Neural progenitor cell (in vitro differentiated cells): ENCODE results near the gene GRIN2D. TPM values are rescaled to one million over a fixed set of nuclear protein-coding genes. Genes with fewer than 3 reads are reported as not detected.

ENCODE experiments used
- DNase-seq: peaks from one replicate; pipeline ENCODE4 v3.0.0-alpha.2; 2016; ENCODE audit warnings: low spot score
- H2AFZ ChIP-seq: fragments of 200-600 bp; sonication (generic); replicated peaks from 2 replicates; pipeline ENCODE4 v1.6.1; 2016; ENCODE audit warnings: antibody characterized with exemption
- H3F3A ChIP-seq: fragments of 200-600 bp; sonication (generic); 2 replicates; pipeline ENCODE4 v1.6.1; 2016; ENCODE audit warnings: antibody characterized with exemption, low read depth
- H3K27ac ChIP-seq: fragments of 200-600 bp; sonication (generic); 2 replicates; pipeline ENCODE4 v1.5.1; 2016; ENCODE audit warnings: mild to moderate bottlenecking
- H3K27me3 ChIP-seq: fragments of 200-600 bp; sonication (generic); 2 replicates; pipeline ENCODE4 v1.6.1; 2016; ENCODE audit warnings: mild to moderate bottlenecking, moderate library complexity
- H3K36me3 ChIP-seq: fragments of 200-600 bp; sonication (generic); 2 replicates; pipeline ENCODE4 v1.5.1; 2016
- H3K4me1 ChIP-seq: fragments of 200-600 bp; sonication (generic); 2 replicates; pipeline ENCODE4 v1.6.1; 2016; ENCODE audit warnings: mixed run types
- H3K4me2 ChIP-seq: fragments of 200-600 bp; sonication (generic); 2 replicates; pipeline ENCODE4 v1.6.1; 2016
- H3K4me3 ChIP-seq: fragments of 200-600 bp; sonication (generic); 2 replicates; pipeline ENCODE4 v1.5.1; 2016
- H3K79me2 ChIP-seq: fragments of 200-600 bp; sonication (generic); 2 replicates; pipeline ENCODE4 v1.6.1; 2016; ENCODE audit warnings: low read depth
- H3K9ac ChIP-seq: fragments of 200-600 bp; sonication (generic); 2 replicates; pipeline ENCODE4 v1.6.1; 2016
- H3K9me3 ChIP-seq: fragments of 200-600 bp; sonication (generic); 2 replicates; pipeline ENCODE4 v1.5.1; 2016; ENCODE audit warnings: low read depth
- H4K20me1 ChIP-seq: fragments of 200-600 bp; sonication (generic); 2 replicates; pipeline ENCODE4 v1.6.1; 2016; ENCODE audit warnings: low read depth
- H3K27ac Mint-ChIP-seq: 3 replicates; pipeline ENCODE4 v1.8.0; 2021; ENCODE audit warnings: mixed read lengths
- H3K27me3 Mint-ChIP-seq: 2 replicates; pipeline ENCODE4 v1.8.0; 2022; ENCODE audit warnings: low read depth, mild to moderate bottlenecking, inconsistent platforms, moderate library complexity, mixed read lengths; ENCODE audit not compliant: insufficient read depth
- H3K36me3 Mint-ChIP-seq: 3 replicates; pipeline ENCODE4 v1.8.0; 2021; ENCODE audit warnings: mixed read lengths
- H3K4me1 Mint-ChIP-seq: 3 replicates; pipeline ENCODE4 v1.8.0; 2021; ENCODE audit warnings: mixed read lengths
- H3K4me3 Mint-ChIP-seq: 3 replicates; pipeline ENCODE4 v1.8.0; 2021; ENCODE audit warnings: mild to moderate bottlenecking, moderate library complexity, mixed read lengths
- H3K9me3 Mint-ChIP-seq: 3 replicates; pipeline ENCODE4 v1.8.0; 2020; ENCODE audit warnings: mixed read lengths
- CTCF ChIP-seq: fragments of 200-600 bp; sonication (generic); IDR thresholded peaks from 2 replicates; pipeline ENCODE4 v1.5.1; 2017; ENCODE audit warnings: antibody characterized with exemption, mild to moderate bottlenecking
- EZH2 ChIP-seq: fragments of 200-600 bp; sonication (generic); IDR thresholded peaks from 2 replicates; pipeline ENCODE4 v1.6.1; 2017; ENCODE audit warnings: antibody characterized with exemption, mild to moderate bottlenecking, moderate library complexity
- EZH2phosphoT487 ChIP-seq: fragments of 200-600 bp; sonication (generic); IDR thresholded peaks from 2 replicates; pipeline ENCODE4 v1.6.1; 2017; ENCODE audit warnings: antibody characterized with exemption
- total RNA-seq: library from RNA; depleted of rRNA; stranded (reverse); fragments of >200 nt; gene quantifications from 2 replicates; pipeline ENCODE4 v1.2.3, GENCODE V29; 2015; ENCODE audit warnings: low replicate concordance

The GRIN2D gene
- total RNA-seq, 1 donor from 2014 or later, result 0.45 TPM

- H4K20me1 ChIP-seq, result no peaks in the 10 kb centered on the region
- no peaks in the 10 kb centered on the region for H3K9me3 Mint-ChIP-seq
- no peaks in the 10 kb centered on the region for H3K27me3 ChIP-seq
- H3K4me1 Mint-ChIP-seq, result peaks cover 30% of the 10 kb centered on the region
- H3K4me3 ChIP-seq, result no peak overlapping the region
- no peaks in the 10 kb centered on the region for H3F3A ChIP-seq
- no peak for TF ChIP-seq EZH2phosphoT487
- no peak for TF ChIP-seq CTCF
- no peak for TF ChIP-seq EZH2
- no peaks in the 10 kb centered on the region for H3K9me3 ChIP-seq
- H3K4me2 ChIP-seq, result no peak overlapping the region
- no peak for DNase-seq
- peaks cover 11% of the 10 kb centered on the region for H3K27me3 Mint-ChIP-seq
- no peak overlapping the region for H3K9ac ChIP-seq
- H3K27ac Mint-ChIP-seq, result peak overlapping the region; percentile 82
- H3K36me3 ChIP-seq, result no peaks in the 10 kb centered on the region
- H3K27ac ChIP-seq, result no peak overlapping the region
- peak overlapping the region; percentile 79 for H2AFZ ChIP-seq
- H3K36me3 Mint-ChIP-seq, result no peaks in the 10 kb centered on the region
- H3K4me1 ChIP-seq, result no peaks in the 10 kb centered on the region
- no peaks in the 10 kb centered on the region for H3K79me2 ChIP-seq
- H3K4me3 Mint-ChIP-seq, result no peak overlapping the region
Measured at GRCh38 chr19:48372904-48373303, 20.6 kb upstream of the GRIN2D start.

DNA sequence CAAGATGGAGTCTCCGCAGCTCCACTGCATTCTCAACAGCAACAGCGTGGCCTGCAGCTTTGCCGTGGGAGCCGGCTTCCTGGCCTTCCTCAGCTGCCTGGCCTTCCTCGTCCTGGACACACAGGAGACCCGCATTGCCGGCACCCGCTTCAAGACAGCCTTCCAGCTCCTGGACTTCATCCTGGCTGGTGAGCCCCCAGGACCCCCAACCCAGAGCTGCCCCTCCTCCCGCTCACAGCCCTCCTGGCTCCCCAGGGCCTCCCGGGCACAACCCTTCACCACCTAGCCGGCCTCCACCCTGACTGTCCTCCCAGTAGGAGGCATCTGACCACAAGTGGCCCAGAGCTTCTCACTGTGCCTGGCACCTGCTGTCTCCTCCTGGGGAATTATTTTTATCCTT is 19.9 kb upstream of the GRIN2D start:
- no peak for DNase-seq
- H3K27me3 Mint-ChIP-seq, result peaks cover 11% of the 10 kb centered on the region
- no peaks in the 10 kb centered on the region for H3K79me2 ChIP-seq
- H3K9me3 ChIP-seq, result no peaks in the 10 kb centered on the region
- no peak overlapping the region for H3K27ac ChIP-seq
- H2AFZ ChIP-seq, result peak overlapping the region; percentile 79
- H3K36me3 Mint-ChIP-seq, result no peaks in the 10 kb centered on the region
- no peaks in the 10 kb centered on the region for H3K27me3 ChIP-seq
- no peak overlapping the region for H3K9ac ChIP-seq
- H3K4me3 Mint-ChIP-seq, result no peak overlapping the region
- no peaks in the 10 kb centered on the region for H3K36me3 ChIP-seq
- H3K4me1 Mint-ChIP-seq, result peaks cover 26% of the 10 kb centered on the region
- H3F3A ChIP-seq, result peaks cover 3% of the 10 kb centered on the region
- H3K27ac Mint-ChIP-seq, result peak overlapping the region; percentile 82
- H3K4me1 ChIP-seq, result no peaks in the 10 kb centered on the region
- H3K4me2 ChIP-seq, result no peak overlapping the region
- TF ChIP-seq EZH2 (no peak), EZH2phosphoT487 (no peak), CTCF (no peak)
- no peaks in the 10 kb centered on the region for H3K9me3 Mint-ChIP-seq
- H4K20me1 ChIP-seq, result no peaks in the 10 kb centered on the region
- no peak overlapping the region for H3K4me3 ChIP-seq

- Histone ChIP-seq H3F3A (peaks cover 12% of the 10 kb centered on the region), H3K9ac (no peak overlapping the region), H3K27ac (no peak overlapping the region), H2AFZ (no peak overlapping the region), H3K4me2 (no peak overlapping the region), H3K79me2 (no peaks in the 10 kb centered on the region), H3K9me3 (no peaks in the 10 kb centered on the region), H3K36me3 (no peaks in the 10 kb centered on the region), H3K4me1 (no peaks in the 10 kb centered on the region), H4K20me1 (no peaks in the 10 kb centered on the region), H3K4me3 (no peak overlapping the region), H3K27me3 (no peaks in the 10 kb centered on the region)
- Mint-ChIP-seq H3K4me1 (peaks cover 10% of the 10 kb centered on the region), H3K27me3 (peaks cover 6% of the 10 kb centered on the region), H3K27ac (no peak overlapping the region), H3K9me3 (no peaks in the 10 kb centered on the region), H3K36me3 (peaks cover 9% of the 10 kb centered on the region), H3K4me3 (no peak overlapping the region)
- no peak for TF ChIP-seq EZH2
- no peak for TF ChIP-seq EZH2phosphoT487
- TF ChIP-seq CTCF, result no peak
- DNase-seq, result no peak
Measured at GRCh38 chr19:48378194-48378570, 15.3 kb upstream of the GRIN2D start.
